ENCODE measurements around the gene PPARG. TPM values are rescaled to one million over a fixed set of nuclear protein-coding genes. Genes with fewer than 3 reads are reported as not detected.

Gene PPARG
- total and polyA plus RNA-seq, 10 donors: 5.5 to 28.0 (median 19.4) TPM

DNA sequence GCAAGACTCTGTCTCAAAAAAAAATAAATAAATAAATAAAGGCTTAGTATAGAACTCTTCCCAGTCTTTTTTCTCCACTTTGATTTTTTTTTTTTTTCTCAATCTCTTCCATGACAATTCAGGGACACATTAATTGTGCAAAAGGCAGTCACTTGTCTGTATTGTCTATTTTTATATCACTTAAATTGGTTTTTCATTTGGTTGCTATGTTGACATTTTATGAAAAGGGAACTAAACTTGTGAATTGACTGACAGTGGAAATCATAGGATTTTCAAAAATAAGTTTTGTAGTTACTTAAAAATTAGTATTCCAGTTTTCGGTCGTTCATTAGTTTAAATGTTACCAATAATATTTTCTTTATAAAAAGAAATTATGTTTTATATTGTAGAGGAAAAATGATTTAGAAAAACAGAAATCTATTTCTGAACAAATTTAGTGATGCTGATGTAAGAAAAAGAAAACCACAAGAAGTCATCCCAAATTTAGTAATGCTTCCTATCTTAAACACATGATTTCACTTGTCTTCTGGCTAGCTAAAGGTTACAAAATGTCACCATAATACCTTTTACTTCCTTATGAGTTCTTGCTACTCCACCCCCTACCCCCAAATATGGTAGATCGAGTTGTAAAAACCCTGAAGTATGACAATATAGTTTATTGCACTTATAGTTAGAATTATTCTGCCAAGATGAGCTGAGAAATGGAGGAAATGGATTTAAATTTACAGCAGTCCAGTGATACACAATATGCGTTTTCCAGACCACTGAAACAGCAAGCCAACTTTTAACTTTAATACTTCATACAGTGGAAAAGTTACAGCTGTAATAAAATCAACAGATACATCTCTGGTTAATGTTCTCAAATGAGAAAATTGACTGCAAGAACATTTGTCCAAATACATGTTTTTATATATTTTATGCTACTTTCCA is 37.0 kb downstream of the PPARG start:
- intact Hi-C loops (cut with DNase I; ENCODE audit: low total_unique reads): no loop called here
- TF ChIP-seq POLR2AphosphoS5 (IDR thresholded peaks at IDR 0.05): no peak
- TF ChIP-seq, protein P1, sequence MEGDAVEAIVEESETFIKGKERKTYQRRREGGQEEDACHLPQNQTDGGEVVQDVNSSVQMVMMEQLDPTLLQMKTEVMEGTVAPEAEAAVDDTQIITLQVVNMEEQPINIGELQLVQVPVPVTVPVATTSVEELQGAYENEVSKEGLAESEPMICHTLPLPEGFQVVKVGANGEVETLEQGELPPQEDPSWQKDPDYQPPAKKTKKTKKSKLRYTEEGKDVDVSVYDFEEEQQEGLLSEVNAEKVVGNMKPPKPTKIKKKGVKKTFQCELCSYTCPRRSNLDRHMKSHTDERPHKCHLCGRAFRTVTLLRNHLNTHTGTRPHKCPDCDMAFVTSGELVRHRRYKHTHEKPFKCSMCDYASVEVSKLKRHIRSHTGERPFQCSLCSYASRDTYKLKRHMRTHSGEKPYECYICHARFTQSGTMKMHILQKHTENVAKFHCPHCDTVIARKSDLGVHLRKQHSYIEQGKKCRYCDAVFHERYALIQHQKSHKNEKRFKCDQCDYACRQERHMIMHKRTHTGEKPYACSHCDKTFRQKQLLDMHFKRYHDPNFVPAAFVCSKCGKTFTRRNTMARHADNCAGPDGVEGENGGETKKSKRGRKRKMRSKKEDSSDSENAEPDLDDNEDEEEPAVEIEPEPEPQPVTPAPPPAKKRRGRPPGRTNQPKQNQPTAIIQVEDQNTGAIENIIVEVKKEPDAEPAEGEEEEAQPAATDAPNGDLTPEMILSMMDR (IDR thresholded peaks at IDR 0.05 in 8 of 11, conservative IDR thresholded peaks at IDR 0.05 in 3 of 11): no peak
- TF ChIP-seq POLR2A (IDR thresholded peaks at IDR 0.05): no peak
- no peak for DNase-seq
- Histone ChIP-seq H3K27ac (peak overlapping the region in 5 of 8 donors; percentile 35 to 63 (median 45)), H3K27me3 (replicated peaks in 1 of 7) (no peaks in the 10 kb centered on the region), H3K9me3 (no peaks in the 10 kb centered on the region), H3K4me3 (no peak overlapping the region), H3K36me3 (no peaks in the 10 kb centered on the region), H3K4me1 (peaks cover 0 to 50% (median 14%) of the 10 kb centered on the region in 6 donors)
- 64 to 84% (median 72%) methylated on average over 4 of the region's 4 CpGs for WGBS, 5 donors

DNA sequence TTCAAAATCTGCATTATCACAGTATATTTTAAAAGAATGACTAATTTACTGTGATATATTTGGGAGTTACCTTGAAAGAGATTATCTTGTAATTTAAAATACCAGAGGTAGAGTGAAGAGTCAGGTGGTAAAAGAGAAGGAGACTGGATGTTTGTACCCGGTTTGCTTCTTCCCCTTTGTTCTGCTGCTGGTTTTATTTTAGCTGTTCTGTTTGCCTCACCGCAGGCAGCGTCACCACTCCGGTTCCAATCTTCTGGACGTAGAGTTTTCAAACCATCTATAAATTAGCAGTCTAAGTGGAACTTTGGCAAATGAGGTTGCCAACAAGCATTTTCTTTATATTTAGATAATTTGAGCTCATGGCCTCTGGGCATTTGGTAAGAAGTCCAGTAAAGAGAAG is 38.2 kb downstream of the PPARG start:
- Histone ChIP-seq H3K4me3 (no peak overlapping the region), H3K27ac (no peak overlapping the region), H3K4me1 (peaks cover 0 to 43% (median 12%) of the 10 kb centered on the region in 6 donors), H3K36me3 (no peaks in the 10 kb centered on the region), H3K9me3 (no peaks in the 10 kb centered on the region), H3K27me3 (replicated peaks in 1 of 7) (no peaks in the 10 kb centered on the region)
- intact Hi-C loops (cut with DNase I; ENCODE audit: low total_unique reads): no loop called here
- no peak for TF ChIP-seq POLR2A (IDR thresholded peaks at IDR 0.05)
- TF ChIP-seq POLR2AphosphoS5 (IDR thresholded peaks at IDR 0.05): no peak
- TF ChIP-seq, protein P1 (IDR thresholded peaks at IDR 0.05 in 8 of 11, conservative IDR thresholded peaks at IDR 0.05 in 3 of 11): no peak
- 79 to 95% (median 83%) methylated on average over 5 of the region's 5 CpGs for WGBS, 5 donors
- no peak for DNase-seq

DNA sequence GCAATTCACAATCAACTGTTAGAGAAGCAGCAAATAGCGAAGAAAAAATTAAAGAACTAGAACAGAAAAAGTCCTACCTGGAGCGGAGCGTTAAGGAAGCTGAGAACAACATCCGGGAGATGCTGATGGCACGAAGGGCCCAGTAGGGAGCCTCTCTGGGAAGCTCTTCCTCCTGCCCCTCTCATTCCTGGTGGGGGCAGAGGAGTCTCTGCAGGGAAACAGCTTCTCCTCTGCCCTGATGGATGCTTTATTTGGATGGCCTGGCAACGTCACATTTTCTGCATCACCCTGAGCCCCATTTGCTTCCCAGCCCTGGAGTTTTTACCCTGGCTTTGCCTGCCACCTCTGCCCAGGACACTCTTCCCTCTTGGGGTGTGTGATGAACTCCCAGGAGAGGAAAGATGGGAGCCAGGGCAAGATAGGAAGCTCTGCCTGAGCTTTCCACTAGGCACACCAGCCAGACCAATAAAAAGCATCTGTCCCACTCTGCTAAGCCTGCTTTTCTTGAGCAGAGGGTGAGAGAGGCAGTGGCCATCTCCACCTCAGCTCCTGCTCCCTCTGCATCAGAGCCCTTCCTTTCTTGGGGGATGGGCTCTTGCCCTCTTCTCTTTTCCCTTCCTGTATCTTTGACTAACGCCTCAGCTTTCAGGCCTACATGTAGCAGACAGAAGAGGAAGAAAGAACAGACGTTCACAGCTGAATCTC is 39.4 kb downstream of the PPARG start:
- Histone ChIP-seq H3K9me3 (no peaks in the 10 kb centered on the region), H3K27me3 (replicated peaks in 1 of 7) (no peaks in the 10 kb centered on the region), H3K4me3 (no peak overlapping the region), H3K36me3 (no peaks in the 10 kb centered on the region), H3K27ac (peak overlapping the region in 1 of 8 donors; percentile 4), H3K4me1 (peaks cover 0 to 42% (median 10%) of the 10 kb centered on the region in 6 donors)
- TF ChIP-seq POLR2A (IDR thresholded peaks at IDR 0.05) (no peak), POLR2AphosphoS5 (IDR thresholded peaks at IDR 0.05) (no peak)
- TF ChIP-seq, protein P1 (IDR thresholded peaks at IDR 0.05 in 8 of 11, conservative IDR thresholded peaks at IDR 0.05 in 3 of 11): no peak
- DNase-seq: no peak
- intact Hi-C loops (cut with DNase I; ENCODE audit: low total_unique reads): no loop called here
- 70 to 81% (median 77%) methylated on average over 8 of the region's 8 CpGs for WGBS, 5 donors

Measured in spleen (tissue), 11 donors.